MM.1S (cell line): ENCODE results near the gene TCOF1.

Experiments
- DNase-seq: peaks from one replicate; pipeline ENCODE4 v3.0.0-alpha.2; 2015
- H2AFZ ChIP-seq: fragments of 300-600 bp; sonication (generic); 2 replicates; pipeline ENCODE4 v1.6.0; 2016; ENCODE audit warnings: antibody characterized with exemption, low read length
- H3F3A ChIP-seq: fragments of 300-600 bp; sonication (generic); 2 replicates; pipeline ENCODE4 v1.6.1; 2016; ENCODE audit warnings: mild to moderate bottlenecking, antibody characterized with exemption, low read length, moderate library complexity, mixed read lengths; ENCODE audit not compliant: insufficient read depth
- H3K27ac ChIP-seq: fragments of 300-600 bp; sonication (generic); 2 replicates; pipeline ENCODE4 v1.5.1; 2016; ENCODE audit warnings: mild to moderate bottlenecking, low read length
- H3K27me3 ChIP-seq: fragments of 300-600 bp; sonication (generic); replicated peaks from 2 replicates; pipeline ENCODE4 v1.6.0; 2016; ENCODE audit warnings: low read length; ENCODE audit not compliant: insufficient read depth
- H3K36me3 ChIP-seq: fragments of 300-600 bp; sonication (generic); replicated peaks from 2 replicates; pipeline ENCODE4 v1.6.1; 2016; ENCODE audit warnings: mild to moderate bottlenecking, low read length, mixed read lengths; ENCODE audit not compliant: insufficient read depth
- H3K4me1 ChIP-seq: fragments of 300-600 bp; sonication (generic); 2 replicates; pipeline ENCODE4 v1.6.1; 2016; ENCODE audit warnings: low read length, mixed read lengths
- H3K4me2 ChIP-seq: fragments of 300-600 bp; sonication (generic); 2 replicates; pipeline ENCODE4 v1.6.0; 2016; ENCODE audit warnings: low read depth, low read length
- H3K4me3 ChIP-seq: fragments of 300-600 bp; sonication (generic); 2 replicates; pipeline ENCODE4 v1.5.1; 2016; ENCODE audit warnings: low read length, mixed read lengths
- H3K79me2 ChIP-seq: fragments of 300-600 bp; sonication (generic); 2 replicates; pipeline ENCODE4 v1.6.1; 2016; ENCODE audit warnings: mixed run types, low read length, mixed read lengths
- H3K9ac ChIP-seq: fragments of 300-600 bp; sonication (generic); 2 replicates; pipeline ENCODE4 v1.6.1; 2016; ENCODE audit warnings: low read length, mixed read lengths
- H3K9me2 ChIP-seq: fragments of 300-600 bp; sonication (generic); replicated peaks from 2 replicates; pipeline ENCODE4 v1.6.1; 2016; ENCODE audit warnings: mild to moderate bottlenecking, low read length, mixed read lengths; ENCODE audit not compliant: insufficient read depth
- H3K9me3 ChIP-seq: fragments of 300-600 bp; sonication (generic); replicated peaks from 2 replicates; pipeline ENCODE4 v1.6.1; 2016; ENCODE audit warnings: mild to moderate bottlenecking, low read length, mixed read lengths; ENCODE audit not compliant: insufficient read depth
- H4K20me1 ChIP-seq: fragments of 300-600 bp; sonication (generic); 2 replicates; pipeline ENCODE4 v1.6.1; 2016; ENCODE audit warnings: mild to moderate bottlenecking, low read length, moderate library complexity, mixed read lengths; ENCODE audit not compliant: insufficient read depth
- EZH2 ChIP-seq: fragments of 300-600 bp; sonication (generic); optimal IDR thresholded peaks from 2 replicates; pipeline ENCODE3; 2017; ENCODE audit warnings: low read depth, mild to moderate bottlenecking, antibody characterized with exemption, low read length, mixed read lengths
- EZH2phosphoT487 ChIP-seq: fragments of 300-600 bp; sonication (generic); IDR thresholded peaks from 2 replicates; pipeline ENCODE4 v1.6.1; 2018; ENCODE audit warnings: antibody characterized with exemption, low read length
- TF ChIP-seq, protein P1 (sequence below): fragments of 300-600 bp; sonication (generic); IDR thresholded peaks from 2 replicates; pipeline ENCODE4 v1.5.1; 2016; ENCODE audit warnings: antibody characterized with exemption, low read length, mixed read lengths

TCOF1 gene

DNA sequence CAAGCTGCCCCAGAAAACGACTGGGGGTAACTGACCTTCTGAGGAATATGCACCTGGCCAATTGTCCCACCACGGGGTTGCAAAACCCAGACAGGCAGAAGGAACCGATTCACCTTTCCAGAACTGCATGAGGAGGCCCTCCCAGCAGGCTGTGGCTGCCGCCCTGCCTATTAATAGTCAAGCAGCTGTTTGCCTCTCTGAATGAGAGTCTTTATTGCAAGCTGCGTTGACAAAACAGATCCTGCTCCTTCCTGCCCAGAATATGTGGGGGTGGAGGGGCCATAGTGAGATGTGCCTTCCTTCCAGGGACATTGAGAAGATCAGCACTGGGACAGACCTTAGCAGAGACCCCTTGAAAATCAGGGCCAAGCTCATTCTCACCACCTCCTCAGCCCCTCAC is 18.3 kb upstream of the TCOF1 start:
- peaks cover 57% of the 10 kb centered on the region for H3K4me1 ChIP-seq
- peak; percentile 88 for DNase-seq
- peak overlapping the region; percentile 15; the same call in 1 of the 2 replicates for H3K9ac ChIP-seq
- H3K36me3 ChIP-seq: no peaks in the 10 kb centered on the region
- peak overlapping the region; percentile 44 for H3K4me2 ChIP-seq
- H3K27me3 ChIP-seq: no peaks in the 10 kb centered on the region
- TF ChIP-seq EZH2phosphoT487: no peak
- no peak for TF ChIP-seq EZH2
- TF ChIP-seq, protein P1, sequence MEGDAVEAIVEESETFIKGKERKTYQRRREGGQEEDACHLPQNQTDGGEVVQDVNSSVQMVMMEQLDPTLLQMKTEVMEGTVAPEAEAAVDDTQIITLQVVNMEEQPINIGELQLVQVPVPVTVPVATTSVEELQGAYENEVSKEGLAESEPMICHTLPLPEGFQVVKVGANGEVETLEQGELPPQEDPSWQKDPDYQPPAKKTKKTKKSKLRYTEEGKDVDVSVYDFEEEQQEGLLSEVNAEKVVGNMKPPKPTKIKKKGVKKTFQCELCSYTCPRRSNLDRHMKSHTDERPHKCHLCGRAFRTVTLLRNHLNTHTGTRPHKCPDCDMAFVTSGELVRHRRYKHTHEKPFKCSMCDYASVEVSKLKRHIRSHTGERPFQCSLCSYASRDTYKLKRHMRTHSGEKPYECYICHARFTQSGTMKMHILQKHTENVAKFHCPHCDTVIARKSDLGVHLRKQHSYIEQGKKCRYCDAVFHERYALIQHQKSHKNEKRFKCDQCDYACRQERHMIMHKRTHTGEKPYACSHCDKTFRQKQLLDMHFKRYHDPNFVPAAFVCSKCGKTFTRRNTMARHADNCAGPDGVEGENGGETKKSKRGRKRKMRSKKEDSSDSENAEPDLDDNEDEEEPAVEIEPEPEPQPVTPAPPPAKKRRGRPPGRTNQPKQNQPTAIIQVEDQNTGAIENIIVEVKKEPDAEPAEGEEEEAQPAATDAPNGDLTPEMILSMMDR: no peak
- peak overlapping the region; percentile 41 for H2AFZ ChIP-seq
- peaks cover 45% of the 10 kb centered on the region for H3F3A ChIP-seq
- H3K4me3 ChIP-seq: peak overlapping the region; percentile 12; the same call in 1 of the 2 replicates
- no peaks in the 10 kb centered on the region for H3K79me2 ChIP-seq
- no peaks in the 10 kb centered on the region for H3K9me3 ChIP-seq
- no peaks in the 10 kb centered on the region for H3K9me2 ChIP-seq
- H4K20me1 ChIP-seq: no peaks in the 10 kb centered on the region
- H3K27ac ChIP-seq: peak overlapping the region; percentile 80

- 0 out of 2 replicates have a peak overlapping the region, but pooled peaks have one; percentile 15 for H3K9ac ChIP-seq
- no peaks in the 10 kb centered on the region for H3K9me3 ChIP-seq
- H3F3A ChIP-seq: peaks cover 45% of the 10 kb centered on the region
- DNase-seq: peak; percentile 21
- no peaks in the 10 kb centered on the region for H4K20me1 ChIP-seq
- no peaks in the 10 kb centered on the region for H3K9me2 ChIP-seq
- peaks cover 61% of the 10 kb centered on the region for H3K4me1 ChIP-seq
- no peaks in the 10 kb centered on the region for H3K27me3 ChIP-seq
- H3K4me2 ChIP-seq: peak overlapping the region; percentile 44
- no peaks in the 10 kb centered on the region for H3K79me2 ChIP-seq
- peak overlapping the region; percentile 80 for H3K27ac ChIP-seq
- no peak overlapping the region for H2AFZ ChIP-seq
- H3K36me3 ChIP-seq: no peaks in the 10 kb centered on the region
- no peak overlapping the region for H3K4me3 ChIP-seq
- no peak for TF ChIP-seq EZH2phosphoT487
- TF ChIP-seq, protein P1: no peak
- no peak for TF ChIP-seq EZH2
These were observed 17.7 kb upstream of the TCOF1 start for GRCh38 chr5:150339841-150340240.

GRCh38 chr5:150340614-150341255 is 16.8 kb upstream of the TCOF1 start:
- TF ChIP-seq, protein P1: no peak
- TF ChIP-seq EZH2phosphoT487: no peak
- no peak for TF ChIP-seq EZH2
- Histone ChIP-seq H3K27ac (peak overlapping the region; percentile 80; the same call in 1 of the 2 replicates), H3F3A (peaks cover 45% of the 10 kb centered on the region), H3K9me3 (no peaks in the 10 kb centered on the region), H3K9ac (no peak overlapping the region), H3K9me2 (no peaks in the 10 kb centered on the region), H3K79me2 (no peaks in the 10 kb centered on the region), H3K36me3 (no peaks in the 10 kb centered on the region), H3K4me1 (peaks cover 61% of the 10 kb centered on the region), H3K4me2 (peak overlapping the region; percentile 44; the same call in 1 of the 2 replicates), H2AFZ (0 out of 2 replicates have a peak overlapping the region, but pooled peaks have one; percentile 18), H3K4me3 (no peak overlapping the region), H4K20me1 (no peaks in the 10 kb centered on the region), H3K27me3 (no peaks in the 10 kb centered on the region)
- DNase-seq: peak; percentile 75
